Right ventricle myocardium superior (tissue), 1 donor: ENCODE results near the gene FAM162A. TPM values are rescaled to one million over a fixed set of nuclear protein-coding genes. Genes with fewer than 3 reads are reported as not detected.

Experiments used
- ATAC-seq: fragments of 200-7000 bp; cut with Tn5 transposase; one replicate; pipeline ENCODE4 v1.9.1; 2020; ENCODE audit warnings: mild to moderate bottlenecking; ENCODE audit not compliant: poor library complexity
- DNase-seq: peaks from one replicate; pipeline ENCODE4 v3.0.0-alpha.2; 2020
- intact Hi-C: fragments of 100-400 bp; cut with DNase I; formaldehyde crosslinking; loops from one replicate; pipeline ENCODE4 v1.11.2; 2022
- total RNA-seq: library from RNA; stranded (reverse); fragmentation: NEBNext Ultra II Directional; extraction: Animal tissue kit (Norgen Biotek cat#: 25700); gene quantifications from one replicate; pipeline ENCODE4 v1.2.1, GENCODE V29; 2021
- donor health status: DM: no; HTN: yes; CAD: no; lungs with severe emphysema.

The FAM162A gene
- total RNA-seq, 1 donor from 2014 or later = 144 TPM

DNA sequence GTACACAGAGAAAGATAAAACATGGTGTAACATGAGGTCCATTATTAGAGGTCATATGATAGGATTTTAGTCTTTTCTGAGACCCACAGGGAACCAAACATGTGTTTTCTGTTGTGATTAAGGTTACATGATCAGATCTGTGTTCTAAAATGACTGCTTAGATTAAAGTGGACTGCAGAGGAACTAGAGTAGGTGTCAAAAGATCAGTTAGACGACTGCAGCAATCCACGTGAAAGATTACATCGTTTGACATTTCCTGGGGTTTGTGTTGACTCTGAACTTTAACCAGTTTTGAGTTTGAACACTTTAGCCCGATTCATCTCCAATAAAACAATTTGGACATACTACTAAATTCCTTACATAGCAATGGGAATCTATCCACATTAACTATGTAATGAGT lies 6.0 kb upstream of the FAM162A start:
- intact Hi-C loops = no loop called here
- ATAC-seq (no peak), DNase-seq (no peak)

DNA sequence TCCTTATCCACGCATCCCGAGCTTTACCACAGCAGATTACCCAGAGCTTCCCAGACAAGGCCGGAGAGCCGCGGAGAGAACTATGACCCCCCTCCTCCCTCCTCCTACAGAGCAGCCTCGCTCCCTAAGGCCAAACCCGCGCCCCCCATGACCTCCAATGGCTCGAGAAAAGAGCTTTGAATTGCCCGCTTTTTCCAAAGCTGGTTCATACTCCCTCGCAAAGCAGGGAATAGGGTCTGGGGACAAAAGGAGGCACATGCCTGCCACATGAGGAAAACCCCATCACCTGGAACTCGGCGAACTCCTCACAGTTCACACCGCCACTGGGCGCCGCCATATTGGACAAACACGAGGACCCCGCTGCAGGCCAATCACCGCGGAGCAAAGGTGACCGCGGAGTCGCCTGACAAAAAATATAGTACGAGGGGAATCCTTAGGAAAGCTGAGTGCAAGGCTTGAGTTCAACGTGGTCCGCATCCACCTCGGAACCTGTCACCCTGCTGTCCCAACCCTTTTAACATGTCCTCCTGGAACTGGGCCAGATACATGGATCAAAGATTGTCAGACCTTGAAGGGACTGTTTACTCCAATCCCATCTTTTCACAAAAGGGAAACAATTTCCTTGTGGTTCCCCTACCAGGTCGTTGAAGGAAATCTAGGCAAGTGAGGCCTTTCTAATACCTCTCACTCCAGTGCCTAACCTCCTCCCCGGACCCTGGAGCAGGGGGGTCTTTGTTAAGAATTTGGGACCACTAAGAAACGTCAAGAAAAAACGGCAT lies 905 bp upstream of the FAM162A start, which contains the start of gene MIX23:
Gene MIX23, minus strand, starts transcription at position 344 of the 779 bp plus-strand sequence. Its CDS starts 7 bp downstream, at position 337.
- DNase-seq = peak; percentile 92
- intact Hi-C loops = no loop called here
- ATAC-seq = peak; percentile 90

DNA sequence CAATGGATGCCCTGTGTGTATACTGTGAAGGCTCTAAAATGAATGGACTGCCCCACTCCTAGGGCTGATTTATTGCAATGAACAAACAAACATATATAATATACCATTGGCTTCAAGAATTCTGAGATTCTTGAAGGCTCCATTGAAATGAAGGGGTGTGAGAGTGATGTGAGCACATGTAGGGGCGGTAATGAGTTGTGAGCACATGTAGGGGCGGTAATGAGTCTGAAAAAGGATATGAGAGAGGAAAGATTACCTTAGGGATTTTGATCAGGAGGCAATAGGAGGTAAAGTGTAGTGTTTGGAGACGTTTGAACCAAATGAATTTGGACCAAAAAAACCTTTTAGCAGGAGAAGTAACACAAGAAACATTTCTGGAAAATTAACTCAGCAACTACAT lies 3.7 kb downstream of the FAM162A start:
- DNase-seq (no peak), ATAC-seq (no peak)
- intact Hi-C loops = no loop called here

DNA sequence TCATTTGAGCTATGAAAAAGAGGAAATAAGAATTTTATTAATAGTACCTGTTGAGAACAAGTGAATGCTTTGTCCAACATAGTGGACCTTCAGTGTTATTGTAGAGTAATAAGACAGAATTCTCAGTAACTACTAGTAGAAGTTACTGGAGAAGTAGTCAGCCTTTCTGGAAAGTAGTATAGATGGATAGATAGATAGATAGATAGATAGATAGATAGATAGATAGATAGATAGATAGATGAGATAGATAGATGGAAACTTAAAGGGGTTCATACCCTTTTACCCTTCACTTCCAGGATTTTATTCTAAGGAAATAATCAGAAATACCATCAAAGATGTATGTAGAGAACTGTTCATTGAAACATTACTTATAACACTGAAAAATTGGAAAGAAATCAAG lies 5.2 kb downstream of the FAM162A start:
- intact Hi-C loops = no loop called here
- no peak for DNase-seq
- no peak for ATAC-seq

DNA sequence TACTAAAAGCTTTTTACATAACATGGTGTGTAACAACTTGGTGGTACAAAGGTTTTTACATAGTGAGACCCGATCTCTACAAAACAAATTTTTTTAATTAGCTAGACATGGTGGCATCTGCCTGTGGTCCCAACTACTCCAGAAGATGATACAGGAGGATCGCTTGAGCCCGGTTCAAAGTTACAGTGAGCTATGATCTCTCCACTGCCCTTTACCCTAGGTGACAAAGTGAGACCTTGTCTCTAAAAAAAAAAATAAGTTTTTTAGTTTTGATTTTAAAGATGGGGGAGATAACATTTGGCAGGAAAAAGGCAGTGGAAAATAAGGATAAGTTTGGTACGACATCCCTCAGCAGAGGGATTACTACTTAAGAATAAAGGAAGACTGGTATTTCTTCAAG lies 5.9 kb downstream of the FAM162A start:
- DNase-seq (no peak), ATAC-seq (no peak)
- intact Hi-C loops = loop anchor here (5.0 kb wide), 1 partner anchor 287 kb away; no protein-coding TSS in a partner anchor

DNA sequence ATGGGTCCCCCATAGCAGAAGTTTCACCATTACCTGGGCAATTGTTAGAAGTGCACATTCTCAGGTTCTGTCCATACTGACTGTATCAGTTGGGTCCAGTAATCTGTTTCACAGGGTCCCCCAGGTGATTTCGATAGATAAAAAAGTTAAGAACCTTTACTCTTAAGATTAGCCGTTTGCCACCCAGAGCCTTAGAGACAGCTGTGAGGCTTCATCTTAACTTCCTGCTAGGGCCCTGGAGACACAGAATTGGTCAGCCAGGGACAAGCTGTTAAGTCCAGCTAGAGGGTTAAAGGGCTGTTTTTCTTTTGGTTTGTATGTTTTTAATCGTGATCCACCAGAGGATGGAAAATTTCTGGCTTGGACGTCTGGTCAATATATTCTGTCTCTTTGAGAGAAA lies 6.7 kb downstream of the FAM162A start:
- DNase-seq (no peak), ATAC-seq (peak; percentile 53)
- intact Hi-C loops = loop anchor here (5.0 kb wide), 1 partner anchor 287 kb away; no protein-coding TSS in a partner anchor

DNA sequence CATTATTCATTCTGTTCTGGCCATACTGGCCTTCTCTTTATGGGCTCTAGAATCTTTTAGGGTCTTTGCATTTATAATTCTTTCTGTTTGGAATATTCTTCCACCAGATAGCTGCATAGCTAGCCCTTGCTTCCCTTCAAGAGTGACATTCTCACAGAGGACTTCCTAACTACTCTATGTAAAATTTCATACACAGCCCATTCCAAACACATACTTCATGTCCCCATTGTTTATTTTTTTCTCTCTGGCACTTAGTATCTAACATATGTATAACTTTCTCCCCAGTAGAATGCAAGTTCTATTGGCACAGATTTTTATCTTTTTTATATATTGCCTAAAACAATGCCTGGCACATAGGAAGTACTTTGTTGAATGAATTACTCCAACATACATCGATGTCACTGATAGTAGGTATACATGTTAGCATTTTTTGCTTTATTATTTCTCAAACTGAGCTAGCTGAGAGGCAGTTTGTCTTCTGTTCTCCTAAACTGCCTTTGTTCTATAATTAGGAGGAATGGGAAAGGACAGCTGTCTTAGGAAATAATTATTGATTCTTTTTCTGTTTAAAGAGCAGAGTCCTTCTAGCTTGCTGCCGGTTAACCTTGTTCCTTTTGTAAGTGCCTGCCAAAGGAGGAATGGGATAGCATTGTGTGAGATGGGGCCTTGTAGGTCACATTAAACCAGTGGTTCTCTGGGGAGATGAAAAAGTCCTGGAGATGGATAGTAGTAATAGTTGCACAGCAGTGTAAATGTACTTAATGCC lies 7.9 kb downstream of the FAM162A start:
- DNase-seq (no peak), ATAC-seq (no peak)
- intact Hi-C loops = loop anchor here (5.0 kb wide), 1 partner anchor 285 kb away; no protein-coding TSS in a partner anchor

DNA sequence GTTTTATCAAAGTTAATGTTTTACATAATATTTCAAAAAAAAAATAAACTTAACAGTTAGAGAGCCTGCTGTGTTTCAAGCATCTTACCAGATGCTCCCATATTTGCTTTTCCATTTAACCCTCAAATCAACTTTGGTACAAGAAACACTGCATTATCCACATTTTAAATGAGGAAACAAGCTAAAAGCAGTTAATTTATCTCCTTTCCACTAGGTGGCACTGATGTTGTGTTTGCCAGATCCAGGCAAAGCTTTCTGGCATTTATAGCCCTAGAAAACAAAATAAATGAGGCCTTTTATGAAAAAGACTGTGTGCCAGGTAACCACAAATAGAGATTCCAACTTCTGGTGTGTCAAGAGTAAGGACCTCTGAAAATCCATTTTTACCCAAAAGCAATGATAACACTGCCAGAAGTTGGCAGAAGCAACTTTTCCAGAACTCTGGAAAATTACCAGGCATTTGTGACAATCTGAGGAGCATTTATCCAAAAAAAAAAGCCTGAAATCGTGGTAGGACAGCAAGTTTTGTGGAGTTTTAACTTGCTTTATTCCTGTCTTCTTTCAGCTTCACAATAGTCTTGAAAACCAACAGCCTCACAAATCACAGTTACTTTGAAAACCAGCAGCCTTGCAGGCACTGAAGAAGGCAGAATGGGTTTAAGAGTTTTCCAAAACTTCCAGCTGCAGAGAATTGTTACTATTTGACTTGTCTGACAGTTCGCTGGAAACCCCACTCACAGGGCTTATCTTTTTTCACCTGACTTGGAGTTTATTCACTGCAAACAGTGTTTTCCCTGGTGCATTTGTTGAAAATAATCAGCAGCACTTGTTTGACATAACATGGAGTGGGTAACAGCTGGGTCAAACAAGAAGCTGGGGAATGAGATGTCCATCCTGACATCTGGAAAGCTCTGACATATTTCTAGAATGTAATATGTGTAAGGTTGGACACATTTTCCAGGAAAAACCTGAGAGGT lies 9.2 kb downstream of the FAM162A start:
- DNase-seq (no peak), ATAC-seq (peak; percentile 50)
- intact Hi-C loops = loop anchor here (5.0 kb wide), 1 partner anchor 284 kb away; no protein-coding TSS in a partner anchor

DNA sequence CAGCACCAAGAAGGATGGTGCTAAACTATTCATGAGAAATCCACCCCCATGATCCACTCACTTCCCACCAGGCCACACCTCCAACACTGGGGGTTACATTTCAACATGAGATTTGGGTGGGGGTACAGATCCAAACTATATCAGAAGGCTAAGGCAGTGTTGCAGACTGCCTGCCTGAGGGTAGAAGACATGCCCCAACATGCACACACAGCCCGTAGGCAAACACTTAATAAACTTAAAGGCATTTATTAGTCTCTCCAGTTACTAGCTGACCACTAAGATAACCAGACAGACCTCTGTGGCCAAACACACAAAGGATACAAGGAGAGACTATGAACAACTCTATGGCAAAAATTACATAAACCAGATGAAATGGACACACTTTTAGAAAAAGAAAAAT lies 10.2 kb downstream of the FAM162A start:
- ATAC-seq (no peak), DNase-seq (no peak)
- intact Hi-C loops = loop anchor here (5.0 kb wide), 1 partner anchor 283 kb away; no protein-coding TSS in a partner anchor

DNA sequence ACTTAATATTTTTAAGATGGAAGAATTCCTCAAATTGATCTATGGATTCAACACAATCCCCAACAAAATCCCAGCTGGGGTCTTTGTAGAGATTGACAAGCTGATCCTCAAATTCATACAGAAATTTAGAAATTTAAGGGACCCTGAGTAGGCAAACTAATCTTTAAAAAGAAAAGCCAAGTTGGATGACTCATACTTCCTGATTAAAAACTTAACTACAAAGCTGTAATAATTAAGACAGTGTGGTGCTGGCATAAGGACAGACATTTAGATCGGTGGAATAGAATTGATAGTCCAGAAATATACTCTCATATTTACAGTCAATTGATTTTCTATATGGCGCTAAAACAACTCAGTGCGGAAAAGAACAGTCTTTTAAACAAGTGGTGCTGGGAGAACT lies 11.6 kb downstream of the FAM162A start:
- DNase-seq (no peak), ATAC-seq (no peak)
- intact Hi-C loops = no loop called here

DNA sequence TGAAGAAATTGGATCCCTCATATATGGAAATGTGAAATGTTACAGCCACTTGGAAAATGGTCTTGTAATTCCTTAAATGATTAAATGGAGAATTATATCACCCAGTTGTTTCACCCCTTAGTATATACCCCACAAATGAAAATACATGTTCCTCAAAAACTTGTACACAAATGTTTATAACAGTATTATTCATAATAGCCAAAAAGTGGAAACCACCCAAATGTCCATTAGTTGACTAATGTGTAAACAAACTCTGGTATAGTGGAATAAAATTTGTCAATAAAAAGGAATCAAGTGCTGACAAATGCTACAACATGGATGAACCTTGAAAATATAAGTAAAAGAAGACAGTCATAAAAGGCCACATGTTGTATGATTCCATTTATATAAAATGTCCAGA lies 12.5 kb downstream of the FAM162A start:
- no peak for DNase-seq
- intact Hi-C loops = no loop called here
- no peak for ATAC-seq

DNA sequence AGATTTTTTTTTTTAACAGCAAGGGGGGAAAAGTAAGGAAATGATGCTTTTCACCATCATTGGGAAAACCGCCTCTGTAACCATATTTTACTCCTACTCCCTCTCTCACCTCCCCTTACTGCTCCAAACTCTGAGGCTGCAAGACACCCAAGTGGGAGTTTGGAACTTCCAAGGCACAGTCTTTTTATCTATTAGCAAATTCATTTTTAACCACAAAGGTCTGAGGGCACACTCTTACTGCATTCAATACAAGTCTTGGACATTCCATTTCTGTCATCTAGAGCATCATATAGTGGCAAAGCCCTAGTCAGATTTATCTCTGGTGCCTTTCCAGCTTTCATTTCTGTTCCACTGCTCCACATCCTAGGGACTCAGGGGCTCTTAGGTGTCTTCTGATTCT lies 13.2 kb downstream of the FAM162A start:
- ATAC-seq (no peak), DNase-seq (no peak)
- intact Hi-C loops = no loop called here

DNA sequence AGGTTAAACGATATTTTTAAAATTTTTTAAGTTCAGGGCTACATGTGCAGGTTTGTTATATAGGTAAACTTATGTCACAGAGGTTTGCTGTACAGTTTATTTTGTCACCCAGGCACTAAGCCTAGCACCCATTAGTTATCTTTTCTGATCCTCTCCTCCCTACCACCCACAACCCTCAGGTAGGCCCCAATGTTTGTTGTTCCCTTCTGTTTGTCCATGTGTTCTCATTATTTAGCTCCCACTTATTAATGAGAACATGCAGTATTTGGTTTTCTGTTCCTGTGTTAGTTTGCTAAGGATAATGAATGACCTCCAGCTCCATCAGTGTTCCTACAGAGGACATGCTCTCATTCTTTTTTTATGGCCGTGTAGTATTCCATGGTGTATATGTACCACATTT lies 14.9 kb downstream of the FAM162A start:
- intact Hi-C loops = no loop called here
- ATAC-seq (no peak), DNase-seq (no peak)

DNA sequence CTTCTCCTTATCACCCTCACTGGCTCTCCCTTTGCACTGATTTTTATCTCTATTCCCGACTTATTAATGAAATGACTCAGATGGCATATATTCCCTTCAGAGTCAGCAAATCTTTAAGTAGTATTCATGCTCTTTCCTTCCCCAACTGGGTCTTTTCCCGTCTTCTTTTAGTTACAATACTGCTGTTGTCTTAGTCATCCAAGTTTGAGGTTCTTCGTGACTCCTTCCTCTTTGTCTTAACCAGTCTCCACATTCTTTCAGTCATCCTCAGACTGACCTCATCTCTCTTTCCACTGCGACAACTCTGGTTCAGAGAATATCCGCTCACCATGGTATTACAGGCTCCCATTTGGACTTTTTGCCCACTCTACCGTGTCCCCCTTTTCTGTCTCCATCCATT lies 19.5 kb downstream of the FAM162A start:
- no peak for ATAC-seq
- intact Hi-C loops = no loop called here
- no peak for DNase-seq

DNA sequence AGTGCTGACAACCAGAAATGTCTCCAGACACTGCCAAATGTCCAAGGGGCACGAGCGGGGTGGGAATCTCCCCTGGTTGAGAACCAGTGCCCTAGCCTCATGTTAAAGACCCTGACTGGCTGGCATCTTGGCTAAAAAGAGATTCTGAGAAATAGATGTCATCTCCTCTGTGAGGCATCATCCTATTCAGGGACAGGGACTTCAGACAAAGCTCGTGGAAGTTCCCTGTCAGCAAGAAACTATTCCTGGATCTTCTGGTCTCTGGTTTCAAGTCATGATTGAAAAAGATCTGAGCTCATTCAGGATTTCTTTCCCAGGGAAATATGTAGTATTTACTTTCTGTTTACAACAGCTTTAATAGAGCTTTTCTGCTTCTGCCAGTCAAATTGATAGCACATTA lies 21.0 kb downstream of the FAM162A start:
- ATAC-seq = no peak
- intact Hi-C loops = no loop called here
- DNase-seq = no peak

DNA sequence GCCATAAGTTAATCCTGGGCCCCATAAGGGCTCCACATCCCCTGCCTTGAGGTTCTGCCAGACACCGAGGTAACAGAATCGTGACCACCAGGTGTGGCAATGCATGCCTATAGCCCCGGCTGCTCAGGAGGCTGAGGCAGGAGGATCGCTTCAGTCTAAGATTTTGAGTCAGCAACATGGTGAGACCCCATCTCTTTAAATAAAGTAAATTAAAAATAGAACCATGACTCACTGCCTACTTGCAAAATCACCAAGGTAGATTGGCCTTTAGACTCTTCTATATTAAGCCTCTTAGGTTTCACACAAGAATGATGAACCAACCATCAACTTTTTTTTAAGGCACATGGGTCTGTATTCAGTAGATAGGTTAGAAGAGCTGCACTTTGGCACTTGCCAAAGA lies 22.2 kb downstream of the FAM162A start:
- intact Hi-C loops = no loop called here
- DNase-seq (no peak), ATAC-seq (no peak)

DNA sequence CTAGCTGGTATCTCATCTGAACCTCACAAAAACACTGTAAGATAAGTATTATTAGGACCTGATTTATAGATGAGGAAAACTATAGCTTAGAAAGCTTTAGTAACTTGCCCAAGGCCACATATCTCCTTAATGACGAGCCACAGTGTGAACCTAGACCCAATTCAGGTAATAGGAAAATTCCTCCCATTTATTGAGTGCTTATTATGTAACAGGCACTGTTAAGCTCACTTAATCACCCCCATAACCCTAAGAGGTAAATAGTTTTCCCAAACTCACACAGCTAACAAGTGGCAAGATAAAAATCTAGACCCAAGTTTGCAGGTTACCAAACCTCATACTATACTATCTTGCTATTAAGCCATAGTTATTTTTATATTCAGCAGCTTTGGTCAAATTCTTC lies 24.0 kb downstream of the FAM162A start:
- DNase-seq (no peak), ATAC-seq (no peak)
- intact Hi-C loops = no loop called here

DNA sequence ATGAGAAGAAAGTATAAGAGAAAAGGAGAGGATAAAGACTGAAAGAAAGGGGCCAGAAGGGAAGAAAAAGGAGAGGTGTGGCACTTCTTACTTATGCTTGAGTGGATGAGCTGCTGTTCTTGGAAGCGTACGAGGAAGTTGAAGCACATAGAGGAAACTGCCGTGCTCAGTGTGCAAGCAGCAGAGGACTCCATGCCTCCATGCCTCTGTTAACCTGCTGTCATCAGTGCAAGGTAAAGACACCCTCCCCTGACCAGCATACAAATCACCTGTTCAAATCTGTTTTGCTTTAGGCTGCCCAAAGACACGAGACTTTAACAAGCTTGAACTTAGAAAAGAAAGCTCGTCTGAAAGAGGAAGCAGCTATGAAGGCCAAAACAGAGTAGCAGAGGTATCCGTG lies 25.5 kb downstream of the FAM162A start:
- ATAC-seq (no peak), DNase-seq (no peak)
- intact Hi-C loops = no loop called here

DNA sequence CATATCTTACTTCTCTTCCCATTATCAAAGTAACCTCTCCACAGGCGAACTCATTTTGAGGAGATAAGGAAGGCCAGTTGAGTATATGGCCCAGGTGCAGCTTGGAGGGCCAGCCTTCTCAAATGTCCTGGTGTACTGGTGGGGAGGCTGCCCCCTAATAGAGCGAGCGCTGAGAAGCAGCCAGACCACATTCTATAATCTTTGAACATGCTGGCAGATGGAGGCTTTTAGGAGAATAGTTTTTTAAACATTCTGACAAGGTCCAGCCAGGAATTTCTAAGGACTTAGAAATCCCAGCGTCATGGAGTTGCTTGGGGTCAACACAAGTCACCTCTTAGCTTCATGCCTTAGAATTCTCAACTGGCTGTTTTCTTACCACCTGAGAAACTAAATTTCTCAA lies 26.1 kb downstream of the FAM162A start:
- ATAC-seq (no peak), DNase-seq (no peak)
- intact Hi-C loops = no loop called here
